H1 (cell line): ENCODE measurements around the gene RTF1.
A peak's percentile ranks its signal among the peaks of the same experiment; 100 is the strongest.

Source experiments
- CHD1 ChIP-seq: IDR thresholded peaks from 2 replicates; pipeline ENCODE4 v1.6.1; 2012; ENCODE audit warnings: low read depth, low read length, improper control_type of control experiment
- JUND ChIP-seq: IDR thresholded peaks from 2 replicates; pipeline ENCODE4 v1.6.1; 2011; ENCODE audit warnings: mild to moderate bottlenecking, improper control_type of control experiment, low read length
- POLR2A ChIP-seq, 2 experiments: IDR thresholded peaks; 1 replicate in 1 of 2; 2 replicates in 1 of 2; pipeline ENCODE4 v1.6.1; 2011; ENCODE audit warnings: low read depth in 2 of 2, low read length in 2 of 2, mild to moderate bottlenecking in 2 of 2; ENCODE audit errors: control extremely low read depth in 1 of 2
- POLR2AphosphoS5 ChIP-seq: IDR thresholded peaks from 2 replicates; pipeline ENCODE4 v1.6.1; 2011; ENCODE audit warnings: low read depth, low read length
- SP2 ChIP-seq: IDR thresholded peaks from 2 replicates; pipeline ENCODE4 v1.6.1; 2012; ENCODE audit warnings: mild to moderate bottlenecking, low read length, inconsistent platforms
- SP4 ChIP-seq: IDR thresholded peaks from 2 replicates; pipeline ENCODE4 v1.6.1; 2012; ENCODE audit warnings: low read length, inconsistent platforms
- SUZ12 ChIP-seq: fragments of 200-600 bp; sonication (generic); IDR thresholded peaks from 2 replicates; pipeline ENCODE4 v1.6.1; 2012; ENCODE audit warnings: mild to moderate bottlenecking, inconsistent platforms, low read length, moderate library complexity, mixed read lengths
- TAF1 ChIP-seq: IDR thresholded peaks from 2 replicates; pipeline ENCODE4 v1.6.1; 2011; ENCODE audit warnings: mild to moderate bottlenecking, low read depth, low read length
- TCF12 ChIP-seq: IDR thresholded peaks from 2 replicates; pipeline ENCODE4 v1.6.1; 2011; ENCODE audit warnings: low read depth, mild to moderate bottlenecking, low read length
- YY1 ChIP-seq: IDR thresholded peaks from 2 replicates; pipeline ENCODE4 v1.6.1; 2011; ENCODE audit warnings: low read depth, mild to moderate bottlenecking, low read length
- TF ChIP-seq, protein P1 (sequence below): fragments of 300-600 bp; sonication (generic); IDR thresholded peaks from 2 replicates; pipeline ENCODE4 v1.7.1; 2012; ENCODE audit warnings: low read length, moderate library complexity, mild to moderate bottlenecking, inconsistent platforms; ENCODE audit not compliant: insufficient replicate concordance
- TF ChIP-seq, protein P2 (sequence below), 3 experiments: IDR thresholded peaks; 1 replicate in 2 of 3; 2 replicates in 1 of 3; pipeline versions ENCODE4 v1.5.1 to v1.6.1; 2011; ENCODE audit warnings: low read length in 3 of 3, mild to moderate bottlenecking in 3 of 3, inconsistent platforms in 2 of 3, low read depth in 1 of 3, moderate library complexity in 1 of 3; ENCODE audit not compliant: insufficient read depth in 1 of 3; ENCODE audit errors: control extremely low read depth in 1 of 3
- TF ChIP-seq, protein P3 (sequence below): IDR thresholded peaks from 2 replicates; pipeline ENCODE4 v1.6.1; 2012; ENCODE audit warnings: inconsistent platforms

DNA sequence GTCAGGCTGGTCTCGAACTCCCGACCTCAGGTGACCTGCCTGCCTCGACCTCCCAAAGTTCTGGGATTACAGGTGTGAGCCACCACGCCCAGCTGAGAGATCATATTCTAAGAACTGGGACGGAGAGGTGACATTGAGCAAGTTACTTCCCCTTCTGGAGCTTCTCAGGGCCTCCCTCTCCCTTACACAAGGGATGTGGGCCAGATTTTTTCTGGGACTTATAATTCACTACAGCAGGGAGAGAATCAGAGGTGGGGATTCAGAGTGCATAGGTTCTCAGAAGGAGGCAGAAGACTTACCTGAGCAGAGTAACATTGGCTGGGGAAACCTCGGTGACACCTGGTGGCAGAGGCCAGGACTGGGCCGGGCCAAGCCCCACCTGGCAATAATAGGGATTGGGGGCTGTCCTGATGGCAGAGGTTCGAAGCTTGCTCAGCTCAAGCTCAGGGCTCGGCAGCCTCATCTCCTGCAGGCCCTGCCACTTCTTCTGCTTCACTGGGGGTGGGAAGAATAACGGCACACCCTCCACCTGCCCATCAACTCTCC is 90.0 kb downstream of the RTF1 start:
- TF ChIP-seq POLR2AphosphoS5 (no peak), JUND (no peak), POLR2A (IDR thresholded peaks at IDR 0.05; ENCODE audit: control extremely low read depth in 1 of 2, low read depth in 2 of 2, low read length in 2 of 2) (no peak), TAF1 (no peak), YY1 (no peak), CHD1 (no peak), SUZ12 (no peak), SP2 (no peak), SP4 (no peak), TCF12 (no peak)
- TF ChIP-seq, protein P1, sequence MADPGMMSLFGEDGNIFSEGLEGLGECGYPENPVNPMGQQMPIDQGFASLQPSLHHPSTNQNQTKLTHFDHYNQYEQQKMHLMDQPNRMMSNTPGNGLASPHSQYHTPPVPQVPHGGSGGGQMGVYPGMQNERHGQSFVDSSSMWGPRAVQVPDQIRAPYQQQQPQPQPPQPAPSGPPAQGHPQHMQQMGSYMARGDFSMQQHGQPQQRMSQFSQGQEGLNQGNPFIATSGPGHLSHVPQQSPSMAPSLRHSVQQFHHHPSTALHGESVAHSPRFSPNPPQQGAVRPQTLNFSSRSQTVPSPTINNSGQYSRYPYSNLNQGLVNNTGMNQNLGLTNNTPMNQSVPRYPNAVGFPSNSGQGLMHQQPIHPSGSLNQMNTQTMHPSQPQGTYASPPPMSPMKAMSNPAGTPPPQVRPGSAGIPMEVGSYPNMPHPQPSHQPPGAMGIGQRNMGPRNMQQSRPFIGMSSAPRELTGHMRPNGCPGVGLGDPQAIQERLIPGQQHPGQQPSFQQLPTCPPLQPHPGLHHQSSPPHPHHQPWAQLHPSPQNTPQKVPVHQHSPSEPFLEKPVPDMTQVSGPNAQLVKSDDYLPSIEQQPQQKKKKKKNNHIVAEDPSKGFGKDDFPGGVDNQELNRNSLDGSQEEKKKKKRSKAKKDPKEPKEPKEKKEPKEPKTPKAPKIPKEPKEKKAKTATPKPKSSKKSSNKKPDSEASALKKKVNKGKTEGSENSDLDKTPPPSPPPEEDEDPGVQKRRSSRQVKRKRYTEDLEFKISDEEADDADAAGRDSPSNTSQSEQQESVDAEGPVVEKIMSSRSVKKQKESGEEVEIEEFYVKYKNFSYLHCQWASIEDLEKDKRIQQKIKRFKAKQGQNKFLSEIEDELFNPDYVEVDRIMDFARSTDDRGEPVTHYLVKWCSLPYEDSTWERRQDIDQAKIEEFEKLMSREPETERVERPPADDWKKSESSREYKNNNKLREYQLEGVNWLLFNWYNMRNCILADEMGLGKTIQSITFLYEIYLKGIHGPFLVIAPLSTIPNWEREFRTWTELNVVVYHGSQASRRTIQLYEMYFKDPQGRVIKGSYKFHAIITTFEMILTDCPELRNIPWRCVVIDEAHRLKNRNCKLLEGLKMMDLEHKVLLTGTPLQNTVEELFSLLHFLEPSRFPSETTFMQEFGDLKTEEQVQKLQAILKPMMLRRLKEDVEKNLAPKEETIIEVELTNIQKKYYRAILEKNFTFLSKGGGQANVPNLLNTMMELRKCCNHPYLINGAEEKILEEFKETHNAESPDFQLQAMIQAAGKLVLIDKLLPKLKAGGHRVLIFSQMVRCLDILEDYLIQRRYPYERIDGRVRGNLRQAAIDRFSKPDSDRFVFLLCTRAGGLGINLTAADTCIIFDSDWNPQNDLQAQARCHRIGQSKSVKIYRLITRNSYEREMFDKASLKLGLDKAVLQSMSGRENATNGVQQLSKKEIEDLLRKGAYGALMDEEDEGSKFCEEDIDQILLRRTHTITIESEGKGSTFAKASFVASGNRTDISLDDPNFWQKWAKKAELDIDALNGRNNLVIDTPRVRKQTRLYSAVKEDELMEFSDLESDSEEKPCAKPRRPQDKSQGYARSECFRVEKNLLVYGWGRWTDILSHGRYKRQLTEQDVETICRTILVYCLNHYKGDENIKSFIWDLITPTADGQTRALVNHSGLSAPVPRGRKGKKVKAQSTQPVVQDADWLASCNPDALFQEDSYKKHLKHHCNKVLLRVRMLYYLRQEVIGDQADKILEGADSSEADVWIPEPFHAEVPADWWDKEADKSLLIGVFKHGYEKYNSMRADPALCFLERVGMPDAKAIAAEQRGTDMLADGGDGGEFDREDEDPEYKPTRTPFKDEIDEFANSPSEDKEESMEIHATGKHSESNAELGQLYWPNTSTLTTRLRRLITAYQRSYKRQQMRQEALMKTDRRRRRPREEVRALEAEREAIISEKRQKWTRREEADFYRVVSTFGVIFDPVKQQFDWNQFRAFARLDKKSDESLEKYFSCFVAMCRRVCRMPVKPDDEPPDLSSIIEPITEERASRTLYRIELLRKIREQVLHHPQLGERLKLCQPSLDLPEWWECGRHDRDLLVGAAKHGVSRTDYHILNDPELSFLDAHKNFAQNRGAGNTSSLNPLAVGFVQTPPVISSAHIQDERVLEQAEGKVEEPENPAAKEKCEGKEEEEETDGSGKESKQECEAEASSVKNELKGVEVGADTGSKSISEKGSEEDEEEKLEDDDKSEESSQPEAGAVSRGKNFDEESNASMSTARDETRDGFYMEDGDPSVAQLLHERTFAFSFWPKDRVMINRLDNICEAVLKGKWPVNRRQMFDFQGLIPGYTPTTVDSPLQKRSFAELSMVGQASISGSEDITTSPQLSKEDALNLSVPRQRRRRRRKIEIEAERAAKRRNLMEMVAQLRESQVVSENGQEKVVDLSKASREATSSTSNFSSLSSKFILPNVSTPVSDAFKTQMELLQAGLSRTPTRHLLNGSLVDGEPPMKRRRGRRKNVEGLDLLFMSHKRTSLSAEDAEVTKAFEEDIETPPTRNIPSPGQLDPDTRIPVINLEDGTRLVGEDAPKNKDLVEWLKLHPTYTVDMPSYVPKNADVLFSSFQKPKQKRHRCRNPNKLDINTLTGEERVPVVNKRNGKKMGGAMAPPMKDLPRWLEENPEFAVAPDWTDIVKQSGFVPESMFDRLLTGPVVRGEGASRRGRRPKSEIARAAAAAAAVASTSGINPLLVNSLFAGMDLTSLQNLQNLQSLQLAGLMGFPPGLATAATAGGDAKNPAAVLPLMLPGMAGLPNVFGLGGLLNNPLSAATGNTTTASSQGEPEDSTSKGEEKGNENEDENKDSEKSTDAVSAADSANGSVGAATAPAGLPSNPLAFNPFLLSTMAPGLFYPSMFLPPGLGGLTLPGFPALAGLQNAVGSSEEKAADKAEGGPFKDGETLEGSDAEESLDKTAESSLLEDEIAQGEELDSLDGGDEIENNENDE = no peak
- TF ChIP-seq, protein P2, sequence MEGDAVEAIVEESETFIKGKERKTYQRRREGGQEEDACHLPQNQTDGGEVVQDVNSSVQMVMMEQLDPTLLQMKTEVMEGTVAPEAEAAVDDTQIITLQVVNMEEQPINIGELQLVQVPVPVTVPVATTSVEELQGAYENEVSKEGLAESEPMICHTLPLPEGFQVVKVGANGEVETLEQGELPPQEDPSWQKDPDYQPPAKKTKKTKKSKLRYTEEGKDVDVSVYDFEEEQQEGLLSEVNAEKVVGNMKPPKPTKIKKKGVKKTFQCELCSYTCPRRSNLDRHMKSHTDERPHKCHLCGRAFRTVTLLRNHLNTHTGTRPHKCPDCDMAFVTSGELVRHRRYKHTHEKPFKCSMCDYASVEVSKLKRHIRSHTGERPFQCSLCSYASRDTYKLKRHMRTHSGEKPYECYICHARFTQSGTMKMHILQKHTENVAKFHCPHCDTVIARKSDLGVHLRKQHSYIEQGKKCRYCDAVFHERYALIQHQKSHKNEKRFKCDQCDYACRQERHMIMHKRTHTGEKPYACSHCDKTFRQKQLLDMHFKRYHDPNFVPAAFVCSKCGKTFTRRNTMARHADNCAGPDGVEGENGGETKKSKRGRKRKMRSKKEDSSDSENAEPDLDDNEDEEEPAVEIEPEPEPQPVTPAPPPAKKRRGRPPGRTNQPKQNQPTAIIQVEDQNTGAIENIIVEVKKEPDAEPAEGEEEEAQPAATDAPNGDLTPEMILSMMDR (IDR thresholded peaks at IDR 0.05; ENCODE audit: control extremely low read depth in 1 of 3, insufficient read depth in 1 of 3, low read depth in 1 of 3, low read length in 3 of 3) = peak; percentile 59 to 68 (median 65)
- TF ChIP-seq, protein P3, sequence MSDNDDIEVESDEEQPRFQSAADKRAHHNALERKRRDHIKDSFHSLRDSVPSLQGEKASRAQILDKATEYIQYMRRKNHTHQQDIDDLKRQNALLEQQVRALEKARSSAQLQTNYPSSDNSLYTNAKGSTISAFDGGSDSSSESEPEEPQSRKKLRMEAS = no peak
